WTC11 (cell line): ENCODE measurements around the gene JMJD6.

ENCODE experiments used
- CTCF ChIP-seq: fragments of 200-600 bp; IDR thresholded peaks from 2 replicates; pipeline ENCODE4 v1.8.0; 2022; ENCODE audit warnings: antibody characterized with exemption
- ESRRA ChIP-seq: sonication (generic); formaldehyde crosslinking; IDR thresholded peaks from 2 replicates; pipeline ENCODE4 v1.8.1; 2022; ENCODE audit warnings: mild to moderate bottlenecking, missing genetic modification reagents, borderline replicate concordance
- FOXP1 ChIP-seq: sonication (generic); formaldehyde crosslinking; IDR thresholded peaks from 2 replicates; pipeline ENCODE4 v1.8.0; 2022; ENCODE audit warnings: missing genetic modification reagents, mild to moderate bottlenecking, moderate library complexity, borderline replicate concordance
- HMGXB4 ChIP-seq: sonication (generic); formaldehyde crosslinking; IDR thresholded peaks from 2 replicates; pipeline ENCODE4 v1.8.1; 2023; ENCODE audit warnings: mild to moderate bottlenecking, moderate library complexity, missing genetic modification reagents
- NR2C2 ChIP-seq: sonication (generic); formaldehyde crosslinking; IDR thresholded peaks from 2 replicates; pipeline ENCODE4 v1.8.0; 2022; ENCODE audit warnings: mild to moderate bottlenecking, missing genetic modification reagents
- USF2 ChIP-seq: sonication (generic); formaldehyde crosslinking; IDR thresholded peaks from 2 replicates; pipeline ENCODE4 v1.8.1; 2023; ENCODE audit warnings: mild to moderate bottlenecking, missing genetic modification reagents, moderate library complexity
- ZNF232 ChIP-seq: sonication (generic); formaldehyde crosslinking; IDR thresholded peaks from 2 replicates; pipeline ENCODE4 v1.8.0; 2022; ENCODE audit warnings: mild to moderate bottlenecking, missing genetic modification reagents
- TF ChIP-seq, protein P1 (sequence below): sonication (generic); formaldehyde crosslinking; IDR thresholded peaks from 2 replicates; pipeline ENCODE4 v1.8.0; 2023; ENCODE audit warnings: missing genetic modification reagents

DNA sequence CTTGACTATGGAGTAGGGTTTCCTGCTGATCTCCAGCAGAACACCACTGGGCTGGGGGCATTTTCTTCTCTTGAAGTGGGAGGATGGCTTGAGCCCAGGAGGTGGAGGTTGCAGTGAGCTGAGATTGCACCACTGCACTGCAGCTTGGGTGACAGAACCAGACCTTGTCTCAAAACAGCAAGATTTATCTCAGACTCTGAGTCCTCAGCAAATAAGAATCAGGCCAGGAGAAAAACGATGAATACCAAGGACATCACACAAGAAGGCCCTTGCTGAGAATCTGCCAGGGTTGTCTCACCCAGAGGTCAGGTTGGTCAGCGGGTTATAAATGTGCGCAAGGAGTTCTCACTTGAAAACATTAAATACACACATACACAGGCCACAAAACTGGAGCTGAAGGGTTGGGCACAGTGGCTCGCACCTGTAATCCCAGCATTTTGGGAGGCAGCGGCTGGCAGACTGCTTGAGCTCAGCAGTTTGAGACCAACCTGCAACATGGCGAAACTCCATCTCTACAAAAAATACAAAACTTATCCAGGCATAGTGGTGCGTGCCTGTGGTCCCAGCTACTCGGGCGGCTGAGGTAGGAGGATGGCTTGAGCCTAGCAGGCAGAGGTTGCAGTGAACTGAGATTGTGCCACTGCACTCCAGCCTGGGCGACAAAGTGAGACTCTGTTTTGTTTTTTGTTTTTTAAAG is 23.3 kb downstream of the JMJD6 start:
- TF ChIP-seq HMGXB4 (CRISPR knock-in tag) = no peak
- no peak for TF ChIP-seq ZNF232
- TF ChIP-seq NR2C2 (CRISPR knock-in tag) = no peak
- TF ChIP-seq FOXP1 = no peak
- no peak for TF ChIP-seq CTCF
- no peak for TF ChIP-seq ESRRA
- TF ChIP-seq USF2 (CRISPR knock-in tag) = no peak
- TF ChIP-seq, protein P1, sequence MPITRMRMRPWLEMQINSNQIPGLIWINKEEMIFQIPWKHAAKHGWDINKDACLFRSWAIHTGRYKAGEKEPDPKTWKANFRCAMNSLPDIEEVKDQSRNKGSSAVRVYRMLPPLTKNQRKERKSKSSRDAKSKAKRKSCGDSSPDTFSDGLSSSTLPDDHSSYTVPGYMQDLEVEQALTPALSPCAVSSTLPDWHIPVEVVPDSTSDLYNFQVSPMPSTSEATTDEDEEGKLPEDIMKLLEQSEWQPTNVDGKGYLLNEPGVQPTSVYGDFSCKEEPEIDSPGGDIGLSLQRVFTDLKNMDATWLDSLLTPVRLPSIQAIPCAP = no peak
